CD8-positive, alpha-beta memory T cell (primary cell): Measurements from ENCODE around the gene ZNF723. TPM values are rescaled to one million over a fixed set of nuclear protein-coding genes. Genes with fewer than 3 reads are reported as not detected.
"Not testable (repeated sequence)": the region's sequence is repeated elsewhere in the genome, so short reads cannot be mapped to it uniquely, and the experiment has no call there.

Source experiments
- CTCF ChIA-PET: fragments of 350-600 bp; sonication (Branson Sonifier 250); formaldehyde crosslinking; loops from one replicate; lab custom pipeline; 2021; ENCODE audit warnings: antibody characterized with exemption; lab: Charles Lee
- POLR2A ChIA-PET: fragments of 350-600 bp; sonication (Branson Sonifier 250); formaldehyde crosslinking; loops from one replicate; lab custom pipeline; 2021; ENCODE audit warnings: antibody characterized with exemption; lab: Charles Lee
- DNase-seq, 5 donors: peaks; one replicate each; pipeline versions ENCODE4 v3.0.0 to v3.0.0-alpha.2; 2020 to 2022; ENCODE audit warnings: mixed read lengths in 1 of 5
- H3K27ac ChIP-seq: one replicate; pipeline ENCODE4 v1.7.0; 2013; ENCODE audit warnings: low read depth, mild to moderate bottlenecking, low read length, moderate library complexity
- H3K27me3 ChIP-seq: 2 replicates; pipeline ENCODE4 v1.7.0; 2013; ENCODE audit warnings: low read length, mild to moderate bottlenecking; ENCODE audit not compliant: insufficient read depth, poor library complexity, severe bottlenecking
- H3K36me3 ChIP-seq: 2 replicates; pipeline ENCODE4 v1.7.0; 2013; ENCODE audit warnings: mild to moderate bottlenecking, low read length, moderate library complexity; ENCODE audit not compliant: insufficient read depth
- H3K4me1 ChIP-seq: 2 replicates; pipeline ENCODE4 v1.7.0; 2013; ENCODE audit warnings: mild to moderate bottlenecking, low read length, moderate library complexity; ENCODE audit not compliant: insufficient read depth
- H3K4me3 ChIP-seq: 2 replicates; pipeline ENCODE4 v1.7.0; 2013; ENCODE audit warnings: mild to moderate bottlenecking, low read length
- H3K9me3 ChIP-seq: 2 replicates; pipeline ENCODE4 v1.7.0; 2013; ENCODE audit warnings: mild to moderate bottlenecking, low read length
- H3K27ac Mint-ChIP-seq, 8 donors: one replicate each; pipeline ENCODE4 v1.8.0; 2020 to 2021; ENCODE audit warnings: mixed read lengths in 8 of 8, mild to moderate bottlenecking in 6 of 8, inconsistent platforms in 3 of 8, moderate library complexity in 3 of 8
- H3K27me3 Mint-ChIP-seq, 2 donors: one replicate each; pipeline ENCODE4 v1.8.0; 2020 to 2021; ENCODE audit warnings: mixed read lengths in 2 of 2, mild to moderate bottlenecking in 1 of 2, moderate library complexity in 1 of 2
- H3K36me3 Mint-ChIP-seq, 3 donors: one replicate each; pipeline ENCODE4 v1.8.0; 2020 to 2021; ENCODE audit warnings: mixed read lengths in 3 of 3, inconsistent platforms in 1 of 3, mild to moderate bottlenecking in 1 of 3
- H3K4me1 Mint-ChIP-seq, 3 donors: one replicate each; pipeline ENCODE4 v1.8.0; 2020 to 2021; ENCODE audit warnings: mixed read lengths in 3 of 3, inconsistent platforms in 1 of 3, mild to moderate bottlenecking in 1 of 3
- H3K4me3 Mint-ChIP-seq, 7 donors: one replicate each; pipeline ENCODE4 v1.8.0; 2020 to 2021; ENCODE audit warnings: mixed read lengths in 7 of 7, mild to moderate bottlenecking in 6 of 7, moderate library complexity in 4 of 7, inconsistent platforms in 2 of 7
- H3K9me3 Mint-ChIP-seq, 5 donors: one replicate each; pipeline ENCODE4 v1.8.0; 2020 to 2022; ENCODE audit warnings: mixed read lengths in 5 of 5, mild to moderate bottlenecking in 3 of 5, moderate library complexity in 2 of 5, inconsistent platforms in 1 of 5
- polyA plus RNA-seq: library from polyadenylated mRNA; unstranded; fragments of 300-500 nt; fragmentation: Illumina TruSeq; gene quantifications from one replicate; pipeline ENCODE4 v1.2.3, GENCODE V29; 2021
- total RNA-seq, 2 experiments: library from RNA; stranded (reverse); gene quantifications; one replicate each; pipeline ENCODE4 v1.2.3, GENCODE V29; 2021

The ZNF723 gene
- total RNA-seq (not detected), polyA plus RNA-seq (not detected)

DNA sequence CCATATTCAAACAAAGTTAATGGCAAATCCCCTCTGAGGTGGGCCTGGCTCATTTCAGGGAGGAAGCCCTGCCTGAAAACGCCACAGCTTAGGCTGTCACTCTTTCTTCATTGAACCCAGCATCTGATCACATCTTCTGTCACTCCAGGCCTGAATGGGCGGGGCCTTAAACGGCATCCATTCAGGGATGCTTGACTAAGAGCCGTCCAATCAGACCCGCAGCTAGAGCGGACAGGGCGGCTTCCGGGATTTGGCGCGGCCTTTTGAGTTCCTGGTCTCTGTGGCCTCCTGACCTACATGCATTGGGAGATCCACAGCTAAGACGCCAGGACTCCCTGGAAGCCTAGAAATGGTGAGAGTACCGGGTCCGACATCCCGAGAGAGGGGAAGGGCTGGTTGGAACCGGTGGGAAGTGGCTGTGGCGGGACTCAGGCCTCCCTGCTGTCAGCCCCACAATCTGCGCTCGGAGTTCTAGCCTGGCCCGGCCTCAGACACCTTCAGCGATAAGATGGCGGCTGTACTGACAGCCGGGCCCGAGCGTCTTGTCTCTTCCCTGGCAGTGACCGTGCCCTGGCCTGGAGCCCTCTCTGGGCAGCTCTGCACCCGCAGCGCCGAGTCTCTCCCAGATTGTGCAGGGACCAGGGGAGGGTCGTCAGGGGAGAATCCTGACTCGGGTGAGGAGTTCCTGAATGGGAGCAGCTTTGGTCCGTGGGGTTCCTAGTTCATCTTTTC lies at the start of gene ZNF723:
Gene ZNF723 (plus strand): TSS at position 261 of the 732 bp plus-strand sequence. CDS start 89 bp downstream, at position 350.
- H3K36me3 Mint-ChIP-seq, result peaks cover 0 to 4% (median 0%) of the 10 kb centered on the region in 3 donors
- ChIA-PET CTCF (no interaction called here), POLR2A (no interaction called here)
- Histone ChIP-seq H3K9me3 (no peaks in the 10 kb centered on the region), H3K27ac (no peak within 1 kb of the TSS), H3K4me1 (no peaks in the 10 kb centered on the region), H3K27me3 (no peaks in the 10 kb centered on the region), H3K4me3 (no peak within 1 kb of the TSS), H3K36me3 (no peaks in the 10 kb centered on the region)
- no peaks in the 10 kb centered on the region for H3K27me3 Mint-ChIP-seq
- no peaks in the 10 kb centered on the region for H3K4me1 Mint-ChIP-seq
- H3K4me3 Mint-ChIP-seq, result no peak within 1 kb of the TSS
- H3K9me3 Mint-ChIP-seq, result peaks cover 13 to 33% (median 26%) of the 10 kb centered on the region in 5 donors
- no peak for DNase-seq
- no peak within 1 kb of the TSS for H3K27ac Mint-ChIP-seq

DNA sequence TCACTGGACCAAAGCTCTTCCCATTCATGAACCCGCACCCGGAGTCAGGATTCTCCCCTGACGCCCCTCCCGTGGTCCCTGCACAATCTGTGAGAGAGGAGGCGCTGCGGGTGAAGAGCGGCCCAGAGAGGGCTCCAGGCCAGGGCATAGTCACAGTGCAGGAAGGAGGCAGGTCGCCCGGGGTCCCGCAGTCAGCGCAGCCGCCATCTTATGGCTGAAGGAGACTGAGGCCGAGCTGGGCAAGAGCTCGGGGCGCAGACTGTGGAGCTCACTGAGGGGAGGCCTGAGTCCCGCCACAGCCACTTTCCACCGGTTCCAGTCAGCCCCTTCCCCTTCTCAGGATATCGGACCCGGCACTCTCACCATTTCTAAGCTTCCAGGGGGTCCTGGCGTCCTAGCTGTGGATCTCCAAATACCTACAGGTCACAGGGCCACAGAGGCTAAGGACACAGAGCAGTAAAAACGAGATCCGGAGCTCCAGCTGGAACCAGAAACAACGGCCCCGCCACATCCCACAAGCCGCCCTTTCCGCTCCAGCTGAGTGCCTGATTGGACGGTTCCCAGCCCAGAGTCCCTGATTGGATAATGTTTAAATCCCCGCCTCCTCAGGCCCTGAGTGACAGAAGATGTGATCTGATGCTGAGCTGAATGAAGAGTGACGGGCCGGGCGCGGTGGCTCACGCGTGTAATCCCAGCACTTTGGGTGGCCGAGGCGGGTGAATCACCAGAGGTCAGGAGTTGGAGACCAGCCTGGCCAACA lies 48.3 kb upstream of the ZNF723 start, which contains the start of gene ZNF99:
Gene ZNF99 (minus strand): TSS at position 501 of the 760 bp plus-strand sequence. CDS start 135 bp downstream, at position 366.
- H3K27ac ChIP-seq, result no peak within 1 kb of the TSS
- H3K4me3 ChIP-seq, result no peak within 1 kb of the TSS
- Mint-ChIP-seq H3K36me3 (peaks cover 1 to 3% (median 2%) of the 10 kb centered on the region in 3 donors), H3K9me3 (peaks cover 11 to 24% (median 13%) of the 10 kb centered on the region in 5 donors), H3K4me3 (peak within 1 kb of the TSS in 1 of 7 donors; percentile 59), H3K27me3 (no peaks in the 10 kb centered on the region), H3K27ac (no peak within 1 kb of the TSS), H3K4me1 (no peaks in the 10 kb centered on the region)
- no peak for DNase-seq
- no peaks in the 10 kb centered on the region for H3K9me3 ChIP-seq
- ChIA-PET CTCF (no interaction called here), POLR2A (no interaction called here)
- H3K27me3 ChIP-seq, result no peaks in the 10 kb centered on the region
- no peaks in the 10 kb centered on the region for H3K4me1 ChIP-seq
- no peaks in the 10 kb centered on the region for H3K36me3 ChIP-seq

DNA sequence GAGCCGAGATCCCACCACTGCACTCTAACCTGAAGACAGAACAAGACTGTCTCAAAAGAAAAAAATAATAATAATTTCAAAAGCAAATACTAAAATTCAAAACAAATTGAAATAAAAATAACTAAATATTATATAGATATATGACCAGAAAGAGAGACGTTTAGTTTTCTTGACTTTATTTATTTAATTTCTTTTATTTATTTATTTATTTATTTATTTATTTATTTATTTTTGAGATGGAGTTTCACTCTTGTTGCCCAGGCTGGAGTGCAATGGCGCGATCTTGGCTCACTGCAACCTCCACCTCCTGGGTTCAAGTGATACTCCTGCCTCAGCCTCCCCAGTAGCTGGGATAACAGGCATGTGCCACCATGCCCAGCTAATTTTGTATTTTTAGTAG lies 39.2 kb upstream of the ZNF723 start:
- H3K4me3 ChIP-seq, H3K27me3 ChIP-seq, DNase-seq, H3K4me1 ChIP-seq, H3K4me3 Mint-ChIP-seq, H3K36me3 Mint-ChIP-seq, H3K27ac Mint-ChIP-seq, POLR2A ChIA-PET, CTCF ChIA-PET, H3K36me3 ChIP-seq, H3K4me1 Mint-ChIP-seq, H3K27me3 Mint-ChIP-seq, H3K9me3 ChIP-seq, H3K27ac ChIP-seq: not testable (repeated sequence)
- peaks cover 18 to 44% (median 22%) of the 10 kb centered on the region in 5 donors for H3K9me3 Mint-ChIP-seq

GRCh38 chr19:22797040-22797439 lies 35.1 kb upstream of the ZNF723 start:
- Mint-ChIP-seq H3K9me3 (peaks cover 27 to 51% (median 42%) of the 10 kb centered on the region in 5 donors), H3K27ac (no peak overlapping the region), H3K4me1 (no peaks in the 10 kb centered on the region), H3K27me3 (peaks cover 0 to 5% of the 10 kb centered on the region in 2 donors), H3K4me3 (no peak overlapping the region), H3K36me3 (peaks cover 0 to 1% (median 0%) of the 10 kb centered on the region in 3 donors)
- Histone ChIP-seq H3K4me3 (no peak overlapping the region), H3K27me3 (no peaks in the 10 kb centered on the region), H3K9me3 (no peaks in the 10 kb centered on the region), H3K4me1 (no peaks in the 10 kb centered on the region), H3K27ac (no peak overlapping the region), H3K36me3 (no peaks in the 10 kb centered on the region)
- ChIA-PET CTCF (no interaction called here), POLR2A (no interaction called here)
- DNase-seq, result no peak

DNA sequence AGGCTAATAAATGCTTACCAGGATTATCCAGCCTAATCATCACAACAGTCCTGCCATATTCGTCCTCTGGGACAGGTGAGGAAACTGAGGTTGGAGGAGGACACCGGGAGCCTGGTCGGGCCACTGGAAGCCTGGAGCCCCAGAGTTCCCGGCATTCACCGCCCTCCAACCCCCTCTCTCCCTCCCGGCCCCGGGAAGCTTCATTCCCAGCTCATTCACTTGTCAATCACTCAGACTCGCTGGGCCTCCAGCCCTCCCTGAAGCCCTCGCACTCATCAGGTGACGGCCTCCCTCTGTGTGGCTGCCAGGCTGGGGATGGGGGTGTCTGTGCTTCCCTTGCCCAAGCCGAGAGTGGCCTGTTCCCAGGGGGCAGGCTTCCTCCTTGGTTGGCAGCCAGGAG lies 25.7 kb upstream of the ZNF723 start:
- ChIA-PET CTCF (no interaction called here), POLR2A (no interaction called here)
- Mint-ChIP-seq H3K27me3 (peaks cover 0 to 5% of the 10 kb centered on the region in 2 donors), H3K36me3 (no peaks in the 10 kb centered on the region), H3K4me3 (no peak overlapping the region), H3K9me3 (peaks cover 10 to 33% (median 21%) of the 10 kb centered on the region in 5 donors), H3K4me1 (no peaks in the 10 kb centered on the region), H3K27ac (no peak overlapping the region)
- no peaks in the 10 kb centered on the region for H3K36me3 ChIP-seq
- no peak for DNase-seq
- no peaks in the 10 kb centered on the region for H3K9me3 ChIP-seq
- no peak overlapping the region for H3K4me3 ChIP-seq
- no peaks in the 10 kb centered on the region for H3K4me1 ChIP-seq
- no peaks in the 10 kb centered on the region for H3K27me3 ChIP-seq
- H3K27ac ChIP-seq, result no peak overlapping the region

- ChIA-PET CTCF (no interaction called here), POLR2A (no interaction called here)
- H3K27ac ChIP-seq, result no peak overlapping the region
- no peaks in the 10 kb centered on the region for H3K36me3 ChIP-seq
- no peak for DNase-seq
- no peak overlapping the region for H3K4me3 ChIP-seq
- Mint-ChIP-seq H3K36me3 (no peaks in the 10 kb centered on the region), H3K4me3 (no peak overlapping the region), H3K27me3 (peaks cover 0 to 5% of the 10 kb centered on the region in 2 donors), H3K27ac (no peak overlapping the region), H3K4me1 (no peaks in the 10 kb centered on the region), H3K9me3 (peaks cover 7 to 37% (median 20%) of the 10 kb centered on the region in 5 donors)
- H3K9me3 ChIP-seq, result no peaks in the 10 kb centered on the region
- H3K4me1 ChIP-seq, result no peaks in the 10 kb centered on the region
- H3K27me3 ChIP-seq, result no peaks in the 10 kb centered on the region
Observed at GRCh38 chr19:22807061-22807835, 24.8 kb upstream of the ZNF723 start.

DNA sequence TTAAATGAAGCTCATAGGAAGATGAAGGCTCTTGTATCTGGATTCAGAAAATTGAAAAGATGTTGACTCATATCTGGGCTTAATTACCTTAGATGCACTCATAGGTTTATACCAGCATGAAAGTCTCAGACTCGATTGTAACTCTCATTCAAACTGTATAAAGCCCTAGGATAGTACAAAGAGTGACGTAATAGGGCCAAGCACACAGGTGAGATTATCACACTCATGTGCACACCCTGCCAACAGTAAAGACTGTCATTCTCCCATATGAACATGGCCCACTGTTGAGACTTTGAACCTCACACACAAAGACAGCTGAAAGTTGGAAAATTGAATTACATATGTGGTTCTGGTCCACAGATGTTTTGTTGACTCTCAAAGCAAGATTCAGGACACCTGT lies 18.0 kb upstream of the ZNF723 start:
- H3K4me1 Mint-ChIP-seq, result no peaks in the 10 kb centered on the region

More for the DNA sequence above, 18.0 kb upstream of the ZNF723 start:
- no peak for DNase-seq
- no peak overlapping the region for H3K4me3 Mint-ChIP-seq
- no peaks in the 10 kb centered on the region for H3K36me3 ChIP-seq
- H3K4me1 ChIP-seq, result no peaks in the 10 kb centered on the region
- H3K27me3 ChIP-seq, result no peaks in the 10 kb centered on the region
- H3K9me3 Mint-ChIP-seq, result peaks cover 3 to 26% (median 22%) of the 10 kb centered on the region in 5 donors
- peaks cover 4% of the 10 kb centered on the region for H3K9me3 ChIP-seq
- H3K27ac Mint-ChIP-seq, result no peak overlapping the region
- no peaks in the 10 kb centered on the region for H3K27me3 Mint-ChIP-seq
- no peak overlapping the region for H3K27ac ChIP-seq
- ChIA-PET POLR2A (no interaction called here), CTCF (no interaction called here)
- no peak overlapping the region for H3K4me3 ChIP-seq
- H3K36me3 Mint-ChIP-seq, result no peaks in the 10 kb centered on the region
